H1 (cell line): ENCODE measurements around the gene RNF212B. TPM values are rescaled to one million over a fixed set of nuclear protein-coding genes. Genes with fewer than 3 reads are reported as not detected.

Source experiments
- HDAC6 ChIP-seq: IDR thresholded peaks from one replicate; pipeline ENCODE4 v1.7.1; 2012; ENCODE audit warnings: low read depth, mild to moderate bottlenecking, inconsistent platforms, low read length, moderate library complexity
- JUN ChIP-seq: IDR thresholded peaks from 2 replicates; pipeline ENCODE4 v1.6.1; 2011; ENCODE audit warnings: low read depth, mild to moderate bottlenecking, improper control_type of control experiment, low read length
- SAP30 ChIP-seq: fragments of 300-600 bp; sonication (generic); IDR thresholded peaks from 2 replicates; pipeline ENCODE4 v1.7.1; 2012; ENCODE audit warnings: low read length, moderate library complexity, mild to moderate bottlenecking, inconsistent platforms; ENCODE audit not compliant: insufficient read depth, insufficient replicate concordance
- SP2 ChIP-seq: IDR thresholded peaks from 2 replicates; pipeline ENCODE4 v1.6.1; 2012; ENCODE audit warnings: mild to moderate bottlenecking, low read length, inconsistent platforms
- ZNF274 ChIP-seq: IDR thresholded peaks from 2 replicates; pipeline ENCODE4 v1.7.0; 2012; ENCODE audit warnings: low read length, borderline replicate concordance; ENCODE audit errors: extremely low read depth
- polyA plus RNA-seq, 7 experiments: library from polyadenylated mRNA; depleted of rRNA in 3 of 7; stranded (reverse) in 5 of 7; unstranded in 2 of 7; fragments of >200 nt in 5 of 7; fragments of 200-250 nt in 2 of 7; gene quantifications; 1 replicate in 5 of 7; 2 replicates in 1 of 7; 4 replicates in 1 of 7; pipeline versions ENCODE4 v1.2.1 to v1.2.3, GENCODE V29; 2011 to 2013; ENCODE audit warnings: missing spikeins in 2 of 7, mixed read lengths in 2 of 7
- total RNA-seq: library from RNA; stranded (reverse); fragmentation: NEBNext Ultra II Directional; extraction: Animal tissue kit (Norgen Biotek cat#: 25700); gene quantifications from 2 replicates; pipeline ENCODE4 v1.2.1, GENCODE V29; 2021
- TF ChIP-seq, protein P1 (sequence below): fragments of 300-600 bp; sonication (generic); IDR thresholded peaks from 2 replicates; pipeline ENCODE4 v1.7.1; 2012; ENCODE audit warnings: low read length, moderate library complexity, mild to moderate bottlenecking, inconsistent platforms; ENCODE audit not compliant: insufficient replicate concordance

Gene RNF212B
- total and polyA plus RNA-seq, 2 of the 8 experiments (the other 6 are each of a cell fraction or from before 2014, with no cell fraction given): 0.95 to 1.2 TPM

DNA sequence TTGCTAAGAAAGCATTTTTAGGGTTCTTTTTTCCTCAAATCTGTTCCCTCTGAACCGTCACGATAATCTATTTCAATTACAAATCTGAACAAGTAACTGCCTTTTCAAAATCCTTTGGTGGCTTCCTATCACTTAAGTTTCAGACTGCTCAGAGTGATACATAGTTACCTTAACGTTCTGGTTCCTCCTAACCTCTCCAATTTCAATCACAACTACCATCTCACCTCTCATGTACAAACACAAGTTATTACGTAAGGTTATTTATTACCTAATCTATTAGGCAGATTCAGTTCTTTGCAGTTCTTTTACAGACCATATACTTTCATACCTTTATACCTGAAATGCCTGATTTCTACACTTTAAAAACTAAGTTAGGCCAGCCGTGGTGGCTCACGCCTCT, 12.1 kb downstream of the RNF212B start (continued):
- TF ChIP-seq, protein P1, sequence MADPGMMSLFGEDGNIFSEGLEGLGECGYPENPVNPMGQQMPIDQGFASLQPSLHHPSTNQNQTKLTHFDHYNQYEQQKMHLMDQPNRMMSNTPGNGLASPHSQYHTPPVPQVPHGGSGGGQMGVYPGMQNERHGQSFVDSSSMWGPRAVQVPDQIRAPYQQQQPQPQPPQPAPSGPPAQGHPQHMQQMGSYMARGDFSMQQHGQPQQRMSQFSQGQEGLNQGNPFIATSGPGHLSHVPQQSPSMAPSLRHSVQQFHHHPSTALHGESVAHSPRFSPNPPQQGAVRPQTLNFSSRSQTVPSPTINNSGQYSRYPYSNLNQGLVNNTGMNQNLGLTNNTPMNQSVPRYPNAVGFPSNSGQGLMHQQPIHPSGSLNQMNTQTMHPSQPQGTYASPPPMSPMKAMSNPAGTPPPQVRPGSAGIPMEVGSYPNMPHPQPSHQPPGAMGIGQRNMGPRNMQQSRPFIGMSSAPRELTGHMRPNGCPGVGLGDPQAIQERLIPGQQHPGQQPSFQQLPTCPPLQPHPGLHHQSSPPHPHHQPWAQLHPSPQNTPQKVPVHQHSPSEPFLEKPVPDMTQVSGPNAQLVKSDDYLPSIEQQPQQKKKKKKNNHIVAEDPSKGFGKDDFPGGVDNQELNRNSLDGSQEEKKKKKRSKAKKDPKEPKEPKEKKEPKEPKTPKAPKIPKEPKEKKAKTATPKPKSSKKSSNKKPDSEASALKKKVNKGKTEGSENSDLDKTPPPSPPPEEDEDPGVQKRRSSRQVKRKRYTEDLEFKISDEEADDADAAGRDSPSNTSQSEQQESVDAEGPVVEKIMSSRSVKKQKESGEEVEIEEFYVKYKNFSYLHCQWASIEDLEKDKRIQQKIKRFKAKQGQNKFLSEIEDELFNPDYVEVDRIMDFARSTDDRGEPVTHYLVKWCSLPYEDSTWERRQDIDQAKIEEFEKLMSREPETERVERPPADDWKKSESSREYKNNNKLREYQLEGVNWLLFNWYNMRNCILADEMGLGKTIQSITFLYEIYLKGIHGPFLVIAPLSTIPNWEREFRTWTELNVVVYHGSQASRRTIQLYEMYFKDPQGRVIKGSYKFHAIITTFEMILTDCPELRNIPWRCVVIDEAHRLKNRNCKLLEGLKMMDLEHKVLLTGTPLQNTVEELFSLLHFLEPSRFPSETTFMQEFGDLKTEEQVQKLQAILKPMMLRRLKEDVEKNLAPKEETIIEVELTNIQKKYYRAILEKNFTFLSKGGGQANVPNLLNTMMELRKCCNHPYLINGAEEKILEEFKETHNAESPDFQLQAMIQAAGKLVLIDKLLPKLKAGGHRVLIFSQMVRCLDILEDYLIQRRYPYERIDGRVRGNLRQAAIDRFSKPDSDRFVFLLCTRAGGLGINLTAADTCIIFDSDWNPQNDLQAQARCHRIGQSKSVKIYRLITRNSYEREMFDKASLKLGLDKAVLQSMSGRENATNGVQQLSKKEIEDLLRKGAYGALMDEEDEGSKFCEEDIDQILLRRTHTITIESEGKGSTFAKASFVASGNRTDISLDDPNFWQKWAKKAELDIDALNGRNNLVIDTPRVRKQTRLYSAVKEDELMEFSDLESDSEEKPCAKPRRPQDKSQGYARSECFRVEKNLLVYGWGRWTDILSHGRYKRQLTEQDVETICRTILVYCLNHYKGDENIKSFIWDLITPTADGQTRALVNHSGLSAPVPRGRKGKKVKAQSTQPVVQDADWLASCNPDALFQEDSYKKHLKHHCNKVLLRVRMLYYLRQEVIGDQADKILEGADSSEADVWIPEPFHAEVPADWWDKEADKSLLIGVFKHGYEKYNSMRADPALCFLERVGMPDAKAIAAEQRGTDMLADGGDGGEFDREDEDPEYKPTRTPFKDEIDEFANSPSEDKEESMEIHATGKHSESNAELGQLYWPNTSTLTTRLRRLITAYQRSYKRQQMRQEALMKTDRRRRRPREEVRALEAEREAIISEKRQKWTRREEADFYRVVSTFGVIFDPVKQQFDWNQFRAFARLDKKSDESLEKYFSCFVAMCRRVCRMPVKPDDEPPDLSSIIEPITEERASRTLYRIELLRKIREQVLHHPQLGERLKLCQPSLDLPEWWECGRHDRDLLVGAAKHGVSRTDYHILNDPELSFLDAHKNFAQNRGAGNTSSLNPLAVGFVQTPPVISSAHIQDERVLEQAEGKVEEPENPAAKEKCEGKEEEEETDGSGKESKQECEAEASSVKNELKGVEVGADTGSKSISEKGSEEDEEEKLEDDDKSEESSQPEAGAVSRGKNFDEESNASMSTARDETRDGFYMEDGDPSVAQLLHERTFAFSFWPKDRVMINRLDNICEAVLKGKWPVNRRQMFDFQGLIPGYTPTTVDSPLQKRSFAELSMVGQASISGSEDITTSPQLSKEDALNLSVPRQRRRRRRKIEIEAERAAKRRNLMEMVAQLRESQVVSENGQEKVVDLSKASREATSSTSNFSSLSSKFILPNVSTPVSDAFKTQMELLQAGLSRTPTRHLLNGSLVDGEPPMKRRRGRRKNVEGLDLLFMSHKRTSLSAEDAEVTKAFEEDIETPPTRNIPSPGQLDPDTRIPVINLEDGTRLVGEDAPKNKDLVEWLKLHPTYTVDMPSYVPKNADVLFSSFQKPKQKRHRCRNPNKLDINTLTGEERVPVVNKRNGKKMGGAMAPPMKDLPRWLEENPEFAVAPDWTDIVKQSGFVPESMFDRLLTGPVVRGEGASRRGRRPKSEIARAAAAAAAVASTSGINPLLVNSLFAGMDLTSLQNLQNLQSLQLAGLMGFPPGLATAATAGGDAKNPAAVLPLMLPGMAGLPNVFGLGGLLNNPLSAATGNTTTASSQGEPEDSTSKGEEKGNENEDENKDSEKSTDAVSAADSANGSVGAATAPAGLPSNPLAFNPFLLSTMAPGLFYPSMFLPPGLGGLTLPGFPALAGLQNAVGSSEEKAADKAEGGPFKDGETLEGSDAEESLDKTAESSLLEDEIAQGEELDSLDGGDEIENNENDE: no peak
- TF ChIP-seq JUN (no peak), SAP30 (no peak), HDAC6 (no peak), ZNF274 (no peak), SP2 (no peak)
- TF ChIP-seq, all 59 proteins: peak for 0
